DND-41 (cell line): ENCODE data around the gene SLC6A9.
A peak's percentile ranks its signal among the peaks of the same experiment; 100 is the strongest.

Experiments used
- ATAC-seq: fragments of 200-7000 bp; cut with Tn5 transposase; 3 replicates; pipeline ENCODE4 v1.9.1; 2021; ENCODE audit warnings: low read depth; ENCODE audit not compliant: insufficient read depth
- DNase-seq: peaks from one replicate; pipeline ENCODE4 v3.0.0-alpha.2; 2020
- H2AFZ ChIP-seq: 2 replicates; pipeline ENCODE4 v1.6.0; 2012; ENCODE audit warnings: low read depth, low read length
- H3K27ac ChIP-seq: 2 replicates; pipeline ENCODE4 v1.5.1; 2012; ENCODE audit warnings: low read length, inconsistent platforms
- H3K27me3 ChIP-seq: fragments of 200-600 bp; sonication (generic); 2 replicates; pipeline ENCODE4 v1.6.0; 2012; ENCODE audit warnings: low read length, mild to moderate bottlenecking, inconsistent platforms; ENCODE audit not compliant: insufficient read depth, poor library complexity
- H3K36me3 ChIP-seq: 2 replicates; pipeline ENCODE4 v1.5.1; 2012; ENCODE audit warnings: low read length, inconsistent platforms; ENCODE audit not compliant: insufficient read depth
- H3K4me1 ChIP-seq: 2 replicates; pipeline ENCODE4 v1.5.1; 2012; ENCODE audit warnings: mild to moderate bottlenecking, low read length; ENCODE audit not compliant: insufficient read depth
- H3K4me2 ChIP-seq: 2 replicates; pipeline ENCODE4 v1.6.0; 2012; ENCODE audit warnings: mild to moderate bottlenecking, moderate library complexity, low read length, inconsistent platforms; ENCODE audit not compliant: insufficient read depth
- H3K4me3 ChIP-seq, 2 experiments: fragments of 200-600 bp in 1 of 2; shearing (Covaris generic) in 1 of 2; 2 replicates each; pipeline ENCODE4 v1.5.1; 2012 to 2016; ENCODE audit warnings: inconsistent platforms in 2 of 2, low read length in 2 of 2, mild to moderate bottlenecking in 2 of 2, low read depth in 1 of 2, moderate library complexity in 1 of 2
- H3K79me2 ChIP-seq: 2 replicates; pipeline ENCODE4 v1.6.0; 2012; ENCODE audit warnings: low read length, inconsistent platforms; ENCODE audit not compliant: insufficient read depth
- H3K9ac ChIP-seq: 2 replicates; pipeline ENCODE4 v1.6.0; 2012; ENCODE audit warnings: low read depth, mild to moderate bottlenecking, inconsistent platforms, low read length, moderate library complexity
- H3K9me3 ChIP-seq: 2 replicates; pipeline ENCODE4 v1.5.1; 2012; ENCODE audit warnings: low read length, moderate library complexity, mild to moderate bottlenecking, inconsistent platforms; ENCODE audit not compliant: insufficient read depth, severe bottlenecking
- H4K20me1 ChIP-seq: 2 replicates; pipeline ENCODE4 v1.6.0; 2012; ENCODE audit warnings: low read length; ENCODE audit not compliant: insufficient read depth
- EZH2 ChIP-seq: IDR thresholded peaks from 3 replicates; pipeline ENCODE4 v1.6.1; 2012; ENCODE audit warnings: borderline replicate concordance, low read depth, mild to moderate bottlenecking, moderate library complexity, low read length, inconsistent platforms; ENCODE audit not compliant: severe bottlenecking
- TF ChIP-seq, protein P1 (sequence below): IDR thresholded peaks from 2 replicates; pipeline ENCODE4 v1.5.1; 2012; ENCODE audit warnings: borderline replicate concordance, low read length, moderate library complexity, mild to moderate bottlenecking; ENCODE audit not compliant: poor library complexity, severe bottlenecking; ENCODE audit errors: extremely low read depth

The SLC6A9 gene

GRCh38 chr1:43994794-43995790 is 36.2 kb downstream of the SLC6A9 start:
- no peak overlapping the region for H3K4me3 ChIP-seq
- no peaks in the 10 kb centered on the region for H3K79me2 ChIP-seq
- H3K27me3 ChIP-seq: peaks cover 9% of the 10 kb centered on the region
- ATAC-seq (0 out of 3 replicates have a peak, but pooled peaks have one; percentile 23), DNase-seq (peak; percentile 16)
- no peaks in the 10 kb centered on the region for H3K36me3 ChIP-seq
- no peak overlapping the region for H3K27ac ChIP-seq
- H3K9ac ChIP-seq: no peak overlapping the region
- no peak overlapping the region for H2AFZ ChIP-seq
- H3K4me1 ChIP-seq: peaks cover 20% of the 10 kb centered on the region
- H3K4me2 ChIP-seq: no peak overlapping the region
- H4K20me1 ChIP-seq: peaks cover 7% of the 10 kb centered on the region; the same call in 1 of the 2 replicates
- TF ChIP-seq EZH2: no peak
- TF ChIP-seq, protein P1, sequence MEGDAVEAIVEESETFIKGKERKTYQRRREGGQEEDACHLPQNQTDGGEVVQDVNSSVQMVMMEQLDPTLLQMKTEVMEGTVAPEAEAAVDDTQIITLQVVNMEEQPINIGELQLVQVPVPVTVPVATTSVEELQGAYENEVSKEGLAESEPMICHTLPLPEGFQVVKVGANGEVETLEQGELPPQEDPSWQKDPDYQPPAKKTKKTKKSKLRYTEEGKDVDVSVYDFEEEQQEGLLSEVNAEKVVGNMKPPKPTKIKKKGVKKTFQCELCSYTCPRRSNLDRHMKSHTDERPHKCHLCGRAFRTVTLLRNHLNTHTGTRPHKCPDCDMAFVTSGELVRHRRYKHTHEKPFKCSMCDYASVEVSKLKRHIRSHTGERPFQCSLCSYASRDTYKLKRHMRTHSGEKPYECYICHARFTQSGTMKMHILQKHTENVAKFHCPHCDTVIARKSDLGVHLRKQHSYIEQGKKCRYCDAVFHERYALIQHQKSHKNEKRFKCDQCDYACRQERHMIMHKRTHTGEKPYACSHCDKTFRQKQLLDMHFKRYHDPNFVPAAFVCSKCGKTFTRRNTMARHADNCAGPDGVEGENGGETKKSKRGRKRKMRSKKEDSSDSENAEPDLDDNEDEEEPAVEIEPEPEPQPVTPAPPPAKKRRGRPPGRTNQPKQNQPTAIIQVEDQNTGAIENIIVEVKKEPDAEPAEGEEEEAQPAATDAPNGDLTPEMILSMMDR: peak; percentile 30
- no peaks in the 10 kb centered on the region for H3K9me3 ChIP-seq

GRCh38 chr1:43994071-43994470 is 37.2 kb downstream of the SLC6A9 start:
- H3K27ac ChIP-seq: no peak overlapping the region
- H4K20me1 ChIP-seq: peaks cover 7% of the 10 kb centered on the region; the same call in 1 of the 2 replicates
- no peaks in the 10 kb centered on the region for H3K79me2 ChIP-seq
- no peaks in the 10 kb centered on the region for H3K9me3 ChIP-seq
- DNase-seq (no peak), ATAC-seq (no peak)
- peaks cover 9% of the 10 kb centered on the region for H3K27me3 ChIP-seq
- no peak overlapping the region for H2AFZ ChIP-seq
- peaks cover 20% of the 10 kb centered on the region for H3K4me1 ChIP-seq
- H3K9ac ChIP-seq: no peak overlapping the region
- H3K36me3 ChIP-seq: no peaks in the 10 kb centered on the region
- H3K4me2 ChIP-seq: no peak overlapping the region
- no peak for TF ChIP-seq EZH2
- TF ChIP-seq, protein P1: no peak
- no peak overlapping the region for H3K4me3 ChIP-seq

DNA sequence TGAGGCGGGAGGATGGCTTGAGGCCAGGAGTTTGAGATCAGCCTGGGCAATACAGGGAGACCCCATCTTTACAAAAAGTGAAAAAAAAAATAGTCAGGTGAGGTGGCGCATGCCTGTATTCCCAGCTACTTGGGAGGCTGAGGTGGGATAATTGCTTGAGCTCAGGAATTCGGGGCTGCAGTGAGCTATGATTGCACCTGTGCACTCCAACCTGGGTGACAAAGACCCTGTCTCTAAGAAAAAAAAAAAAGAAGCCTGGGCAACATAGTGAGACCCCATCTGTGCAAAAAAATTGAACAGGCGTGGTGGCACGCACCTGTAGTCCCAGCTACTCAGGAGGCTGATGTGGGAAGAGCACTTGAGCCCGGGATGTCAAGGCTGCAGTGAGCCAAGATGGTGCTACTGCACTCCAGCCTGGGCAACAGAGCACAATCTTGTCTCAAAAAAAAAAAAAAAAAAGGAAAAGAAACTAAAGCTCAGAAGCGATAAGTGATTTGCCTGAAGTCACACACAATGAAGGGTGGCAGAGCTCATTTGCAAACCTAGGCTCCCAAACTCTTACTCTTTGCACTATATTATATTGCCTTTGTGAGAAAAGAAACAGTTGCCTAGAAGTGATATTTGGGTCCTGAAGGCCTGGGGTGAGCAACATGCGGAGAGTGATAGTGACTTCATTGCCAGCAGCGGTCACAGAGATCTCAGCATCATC is 37.9 kb downstream of the SLC6A9 start:
- Histone ChIP-seq H3K27ac (no peak overlapping the region), H3K4me2 (no peak overlapping the region), H3K79me2 (no peaks in the 10 kb centered on the region), H4K20me1 (peaks cover 7% of the 10 kb centered on the region; the same call in 1 of the 2 replicates), H3K27me3 (peaks cover 9% of the 10 kb centered on the region), H3K9me3 (no peaks in the 10 kb centered on the region), H3K9ac (no peak overlapping the region), H3K4me3 (no peak overlapping the region), H3K36me3 (no peaks in the 10 kb centered on the region), H2AFZ (no peak overlapping the region), H3K4me1 (peaks cover 20% of the 10 kb centered on the region)
- ATAC-seq (no peak), DNase-seq (no peak)
- no peak for TF ChIP-seq EZH2
- TF ChIP-seq, protein P1: no peak
